ENCODE measurements around the gene ADK.

DNA sequence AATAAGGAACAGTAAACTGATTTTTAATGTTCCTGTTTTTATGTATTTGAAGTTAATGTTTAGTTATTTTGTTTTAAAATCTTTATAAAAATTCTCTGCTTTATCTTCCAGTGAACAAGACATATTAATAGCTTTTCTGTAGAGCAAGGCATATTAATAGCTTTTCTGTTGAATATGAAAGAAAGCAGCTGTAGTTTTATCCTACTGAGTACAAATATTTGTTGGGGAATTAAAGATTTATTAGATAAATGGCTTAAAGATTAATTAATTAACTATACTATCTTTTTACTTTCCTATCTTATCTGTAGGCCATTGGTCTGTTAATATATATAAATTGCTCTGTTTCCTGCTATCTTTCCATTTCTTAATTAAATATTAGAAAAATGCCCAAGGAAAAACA lies 299.6 kb downstream of the ADK start:
- TF ChIP-seq, protein P1, sequence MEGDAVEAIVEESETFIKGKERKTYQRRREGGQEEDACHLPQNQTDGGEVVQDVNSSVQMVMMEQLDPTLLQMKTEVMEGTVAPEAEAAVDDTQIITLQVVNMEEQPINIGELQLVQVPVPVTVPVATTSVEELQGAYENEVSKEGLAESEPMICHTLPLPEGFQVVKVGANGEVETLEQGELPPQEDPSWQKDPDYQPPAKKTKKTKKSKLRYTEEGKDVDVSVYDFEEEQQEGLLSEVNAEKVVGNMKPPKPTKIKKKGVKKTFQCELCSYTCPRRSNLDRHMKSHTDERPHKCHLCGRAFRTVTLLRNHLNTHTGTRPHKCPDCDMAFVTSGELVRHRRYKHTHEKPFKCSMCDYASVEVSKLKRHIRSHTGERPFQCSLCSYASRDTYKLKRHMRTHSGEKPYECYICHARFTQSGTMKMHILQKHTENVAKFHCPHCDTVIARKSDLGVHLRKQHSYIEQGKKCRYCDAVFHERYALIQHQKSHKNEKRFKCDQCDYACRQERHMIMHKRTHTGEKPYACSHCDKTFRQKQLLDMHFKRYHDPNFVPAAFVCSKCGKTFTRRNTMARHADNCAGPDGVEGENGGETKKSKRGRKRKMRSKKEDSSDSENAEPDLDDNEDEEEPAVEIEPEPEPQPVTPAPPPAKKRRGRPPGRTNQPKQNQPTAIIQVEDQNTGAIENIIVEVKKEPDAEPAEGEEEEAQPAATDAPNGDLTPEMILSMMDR (conservative IDR thresholded peaks at IDR 0.05 in 1 of 2, IDR thresholded peaks at IDR 0.05 in 1 of 2; ENCODE audit: low read depth in 1 of 2, low read length in 2 of 2): no peak
- TF ChIP-seq EZH2 (IDR thresholded peaks at IDR 0.05; ENCODE audit: low read length, missing control alignments): no peak

Data from fibroblast of lung (primary cell).